Superior temporal gyrus (tissue), 1 donor: ENCODE results near the gene EBI3.
"Not testable (repeated sequence)": the region's sequence is repeated elsewhere in the genome, so short reads cannot be mapped to it uniquely, and the experiment has no call there.

Experiments
- DNase-seq: peaks from one replicate; pipeline ENCODE4 v3.0.0-alpha.2; 2016; ENCODE audit errors: extremely low spot score

The EBI3 gene

DNA sequence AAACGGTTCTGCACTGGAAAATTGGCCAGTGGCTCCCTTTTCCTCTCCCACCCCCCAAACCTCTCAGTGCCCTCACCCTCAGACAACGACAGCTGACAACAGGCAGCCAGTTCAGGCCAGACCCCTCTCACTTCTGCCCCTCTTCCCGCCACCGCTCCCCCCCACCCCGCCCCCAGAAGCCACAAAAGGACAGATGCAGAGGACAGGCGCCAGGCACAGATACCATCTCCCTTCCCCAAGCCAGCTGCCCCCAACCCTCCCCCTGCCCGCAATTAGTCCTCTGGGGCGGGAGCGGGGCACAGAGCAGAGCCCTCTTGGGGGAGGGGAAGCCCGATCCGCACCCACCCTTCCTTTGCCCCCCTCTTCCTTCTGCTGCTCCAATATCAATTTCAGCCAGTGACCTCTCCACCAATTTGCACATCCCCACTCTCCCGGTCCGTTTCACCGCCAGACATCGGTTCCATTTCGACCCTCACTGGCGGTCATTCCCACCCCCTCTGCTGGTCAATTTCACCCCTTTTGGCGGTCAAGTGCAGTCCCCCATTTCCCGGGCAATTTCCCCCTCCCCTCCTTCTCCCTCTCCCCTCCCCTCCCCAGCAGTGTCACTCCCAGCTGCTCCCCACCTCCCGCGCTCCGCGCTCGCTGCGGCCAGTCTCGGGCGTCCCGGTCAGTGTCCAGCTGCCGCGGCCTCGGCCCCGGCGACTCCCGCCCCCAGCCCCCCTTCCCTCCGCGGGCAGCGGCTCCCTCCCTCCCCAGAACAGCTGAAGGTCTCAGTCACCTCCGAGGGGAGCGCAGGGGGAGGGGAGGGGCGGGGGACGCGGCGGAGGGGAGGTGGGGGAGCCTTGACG, 49.3 kb downstream of the EBI3 start, which contains the start of gene SHD:
SHD (plus strand) TSS at position 848 of the 848 bp plus-strand sequence. CDS start 798 bp downstream, outside the sequence.
- DNase-seq, result no peak

DNA sequence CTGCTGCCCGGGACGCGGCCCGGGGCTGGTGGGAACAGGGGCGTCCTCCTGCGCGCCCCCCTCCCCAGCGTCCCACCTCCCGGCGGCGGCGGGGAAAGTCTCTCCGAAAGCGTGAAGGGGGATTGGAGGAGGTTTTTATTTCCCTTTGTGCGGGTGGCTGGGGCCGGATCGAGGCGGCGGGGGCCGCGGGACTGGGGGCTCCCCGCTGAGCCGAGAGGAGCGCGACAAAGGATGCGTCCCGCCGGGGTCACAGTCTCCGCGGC, 49.9 kb downstream of the EBI3 start:
- no peak for DNase-seq

DNA sequence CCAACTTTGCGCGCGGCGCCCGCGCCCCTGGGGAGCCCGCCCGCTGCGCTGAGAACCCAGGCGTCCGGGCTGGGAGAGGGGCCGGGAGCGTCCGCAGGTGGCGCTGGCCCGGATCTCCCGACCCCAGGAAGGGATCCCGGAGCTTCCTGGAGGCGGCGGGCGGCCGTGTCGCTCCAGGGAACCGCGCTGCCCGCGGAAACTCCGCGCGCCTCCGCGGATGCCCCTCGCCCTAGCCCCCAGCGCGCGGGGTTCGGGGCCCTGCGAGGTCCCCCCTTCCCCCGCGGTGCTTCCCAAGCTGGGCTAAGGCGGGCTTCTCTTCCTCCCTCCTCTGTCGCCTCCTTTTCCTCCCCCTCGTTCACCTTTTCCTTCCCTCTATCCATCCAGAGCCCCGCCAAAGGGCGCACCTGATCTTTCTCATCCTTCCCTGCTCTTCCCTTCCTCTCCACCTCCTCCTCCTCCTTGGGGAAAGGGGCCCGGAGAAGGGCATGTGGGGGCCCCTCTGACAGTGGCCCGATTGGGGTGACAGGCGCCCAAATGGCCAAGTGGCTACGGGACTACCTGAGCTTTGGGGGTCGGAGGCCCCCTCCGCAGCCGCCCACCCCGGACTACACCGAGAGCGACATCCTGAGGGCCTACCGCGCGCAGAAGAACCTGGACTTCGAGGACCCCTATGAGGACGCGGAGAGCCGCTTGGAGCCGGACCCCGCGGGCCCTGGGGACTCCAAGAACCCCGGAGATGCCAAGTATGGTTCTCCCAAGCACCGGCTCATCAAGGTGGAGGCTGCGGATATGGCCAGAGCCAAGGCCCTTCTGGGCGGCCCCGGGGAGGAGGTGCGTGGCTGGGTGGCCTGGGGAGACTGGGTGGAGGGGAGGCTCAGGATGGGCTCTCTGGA, 50.5 kb downstream of the EBI3 start:
- DNase-seq, result no peak

DNA sequence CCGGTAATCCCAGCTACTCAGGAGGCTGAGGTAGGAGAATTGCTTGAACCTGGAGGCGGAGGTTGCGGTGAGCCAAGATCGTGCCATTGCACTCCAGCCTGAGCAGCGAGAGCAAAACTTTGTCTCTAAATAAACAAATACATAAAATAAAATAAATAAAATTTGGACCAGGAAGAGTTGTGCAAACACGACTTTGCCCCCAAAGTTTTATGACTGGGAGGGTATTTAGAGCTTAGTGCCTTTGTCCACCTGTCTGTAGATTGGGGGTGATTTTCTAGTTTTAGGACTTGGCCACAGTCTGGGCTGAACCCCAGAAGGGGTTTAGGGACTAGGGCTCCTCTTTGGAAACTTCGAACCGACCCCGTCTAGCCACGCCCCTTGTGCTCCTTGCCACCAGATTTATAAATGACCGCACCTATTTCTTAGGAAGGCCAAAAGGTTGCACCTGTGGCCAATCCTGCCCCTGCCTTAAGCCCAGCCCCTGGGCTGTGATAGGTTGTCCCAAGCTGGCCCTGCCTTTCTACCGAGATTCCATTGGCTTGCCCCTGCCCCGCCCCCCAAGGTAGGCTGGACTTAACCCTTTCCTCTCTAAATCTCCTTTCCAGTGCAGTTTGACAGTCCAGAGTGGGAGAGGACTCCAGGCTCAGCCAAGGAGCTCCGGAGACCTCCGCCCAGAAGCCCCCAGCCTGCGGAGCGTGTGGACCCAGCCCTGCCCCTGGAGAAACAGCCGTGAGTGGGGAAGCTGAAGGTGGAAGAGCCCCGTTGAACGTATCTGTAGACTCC, 55.0 kb downstream of the EBI3 start:
- no peak for DNase-seq

DNA sequence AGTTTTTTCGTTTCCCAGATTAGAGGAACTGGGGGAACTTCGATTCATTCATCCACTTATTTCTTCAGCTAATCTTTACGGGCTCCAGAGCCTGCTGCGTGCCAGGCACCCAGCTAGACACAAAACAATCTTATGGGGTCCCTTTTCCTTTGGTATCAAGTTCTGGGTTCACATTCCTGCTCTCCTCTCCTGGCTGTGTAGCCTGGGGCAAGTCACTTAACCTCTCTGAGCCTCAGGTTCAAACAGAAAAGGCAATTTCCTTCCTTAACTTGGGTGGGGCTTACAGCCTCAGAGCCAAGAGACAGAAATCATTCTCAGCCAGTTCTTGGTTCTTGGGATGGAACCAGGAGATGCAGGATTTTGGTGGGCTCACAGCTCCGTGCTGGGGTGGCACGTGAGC, 55.7 kb downstream of the EBI3 start:
- no peak for DNase-seq

DNA sequence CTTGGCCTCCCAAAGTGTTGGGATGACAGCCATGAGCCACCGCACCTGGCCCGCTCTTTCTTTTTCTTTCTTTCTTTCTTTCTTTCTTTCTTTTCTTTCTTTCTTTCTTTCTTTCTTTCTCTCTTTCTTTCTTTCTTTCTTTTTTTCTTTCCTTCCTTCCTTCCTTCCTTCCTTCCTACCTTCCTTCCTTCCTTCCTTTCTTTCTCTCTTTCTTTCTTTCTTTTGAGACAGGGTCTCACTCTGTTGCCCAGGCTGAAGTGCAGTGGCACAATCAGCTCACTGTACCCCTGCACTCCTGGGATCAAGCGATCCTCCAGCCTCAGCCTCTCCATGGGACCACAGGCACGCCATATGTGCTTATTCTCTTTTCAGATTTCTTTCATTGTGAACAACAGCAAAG, 56.8 kb downstream of the EBI3 start:
- not testable (repeated sequence) for DNase-seq
